Pancreas (tissue), 10 donors: ENCODE data around the gene PVALEF. TPM values are rescaled to one million over a fixed set of nuclear protein-coding genes. Genes with fewer than 3 reads are reported as not detected.

ENCODE experiments used
- ATAC-seq, 4 donors: fragments of 200-7000 bp; cut with Tn5 transposase; one replicate each; pipeline versions ENCODE4 v1.8.0 to v1.9.1; 2020; ENCODE audit warnings: mild to moderate bottlenecking in 4 of 4, moderate library complexity in 4 of 4
- DNase-seq, 6 donors: peaks; one replicate each; pipeline ENCODE4 v3.0.0-alpha.2; 2020
- FAIRE-seq: peaks from 2 replicates; lab custom pipeline; 2012; peaks lifted over from hg19 to GRCh38; lab: Jason Lieb, UNC
- H3K27ac ChIP-seq, 4 donors: fragments of 200-600 bp; sonication (generic); 1 replicate in 3 of 4; 2 replicates in 1 of 4; pipeline versions ENCODE4 v1.5.0 to v1.8.0; 2020
- H3K27me3 ChIP-seq, 4 donors: fragments of 200-600 bp; one replicate each; pipeline ENCODE4 v1.8.0; 2021
- H3K36me3 ChIP-seq, 3 donors: fragments of 200-600 bp; sonication (generic) in 1 of 3; one replicate each; pipeline versions ENCODE4 v1.5.0 to v1.8.0; 2020 to 2021
- H3K4me1 ChIP-seq, 3 donors: fragments of 200-600 bp; one replicate each; pipeline ENCODE4 v1.8.0; 2021
- H3K4me3 ChIP-seq, 4 donors: fragments of 200-600 bp; sonication (generic) in 2 of 4; one replicate each; pipeline versions ENCODE4 v1.5.0 to v1.8.0; 2020 to 2021
- H3K9me3 ChIP-seq, 4 donors: fragments of 200-600 bp; one replicate each; pipeline ENCODE4 v1.8.0; 2021
- WGBS, 2 donors: extraction: QIAGEN DNeasy Blood & Tissue Kit; methylation state at CpG; one replicate each; pipeline ENCODE4 v1.1.7; 2013; 5-methylcytosine and 5-hydroxymethylcytosine counted together
- intact Hi-C, 3 donors: fragments of 100-400 bp; cut with DNase I; formaldehyde crosslinking; loops; one replicate each; pipeline versions ENCODE4 v1.11.1 to v1.14.2; 2022
- polyA plus RNA-seq, 2 donors: library from polyadenylated mRNA; stranded (reverse); fragments of 200-250 nt; gene quantifications; one replicate each; pipeline ENCODE4 v1.2.3, GENCODE V29; 2013
- total RNA-seq, 6 donors: library from RNA; stranded (reverse); fragmentation: NEBNext Ultra II Directional in 4 of 6; extraction: Animal tissue kit (Norgen Biotek cat#: 25700) in 4 of 6; gene quantifications; one replicate each; pipeline versions ENCODE4 v1.2.1 to v1.2.4, GENCODE V29; 2021 to 2023
- TF ChIP-seq, protein P1 (sequence below), 4 donors: fragments of 200-600 bp; sonication (generic) in 3 of 4; IDR thresholded peaks; one replicate each; pipeline versions ENCODE4 v1.5.0 to v1.8.0; 2021; ENCODE audit warnings: antibody characterized with exemption in 4 of 4
- donor health status: healthy with polysubstance abuse.
- donor health status: DM: no; HTN: no; CAD: no; lungs with moderate emphysema.
- donor health status: DM: no; HTN: no; CAD: no.
- donor health status: control.
- donor health status: control.
- donor health status: Bipolar disorder and iron deficiency.
- donor health status: DM: yes; HTN: yes; CAD: no.
- donor health status: DM: no; HTN: no; CAD: no.
- donor health status: DM: no; HTN: no; CAD: no.
- donor health status: DM: yes; HTN: yes; CAD: no.

Gene PVALEF
- total and polyA plus RNA-seq, 8 donors, result 0.11 to 0.51 (median 0.17) TPM; not detected in 2

DNA sequence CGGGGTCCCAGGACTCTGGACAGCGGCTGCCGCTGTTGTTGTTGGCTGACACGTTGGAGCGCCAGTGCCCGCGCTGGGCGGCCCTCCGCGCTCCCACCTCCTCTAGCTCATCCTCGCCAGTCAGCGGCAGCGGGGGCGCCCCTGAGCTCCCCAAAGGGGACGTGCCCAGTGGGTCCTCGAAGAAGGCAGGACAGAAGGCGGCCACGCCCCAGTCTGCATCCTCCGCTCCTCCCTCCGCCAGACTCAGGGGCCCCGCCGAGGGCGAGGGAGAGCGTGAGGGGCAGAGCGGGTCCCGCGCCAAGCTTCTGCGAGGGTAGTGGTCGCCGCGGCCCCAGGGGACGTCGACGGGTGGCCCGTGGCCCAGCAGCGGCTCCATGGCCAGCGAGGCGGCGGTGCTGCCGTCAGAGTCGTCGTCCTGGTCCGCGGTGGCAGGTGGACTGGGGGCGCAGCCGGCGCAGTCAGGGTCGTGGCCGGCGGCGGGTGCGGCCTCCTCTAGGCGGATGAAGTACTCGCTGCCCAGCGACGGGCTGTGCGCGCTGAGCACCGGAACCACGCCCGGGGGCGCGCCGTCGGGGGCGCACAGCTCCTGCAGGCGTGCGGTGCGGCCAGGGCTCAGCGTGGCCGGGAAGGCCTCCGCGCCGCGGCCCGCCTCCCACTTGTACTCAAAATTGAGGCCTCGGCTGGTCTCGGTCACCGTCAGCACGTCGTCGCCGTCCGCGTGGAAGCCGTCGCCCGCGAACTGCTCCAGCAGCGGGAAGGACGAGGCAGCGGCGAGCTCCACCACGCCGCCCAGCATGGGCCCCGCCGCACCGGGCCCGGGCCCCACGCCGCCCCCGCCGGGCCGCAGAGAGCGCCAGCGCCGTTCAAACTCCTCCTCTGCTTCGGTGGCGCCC is 43.2 kb upstream of the PVALEF start:
- Histone ChIP-seq H3K4me3 (no peak overlapping the region), H3K9me3 (no peaks in the 10 kb centered on the region), H3K36me3 (peaks cover 0 to 4% (median 0%) of the 10 kb centered on the region in 3 donors), H3K27ac (no peak overlapping the region), H3K4me1 (no peaks in the 10 kb centered on the region), H3K27me3 (no peaks in the 10 kb centered on the region)
- intact Hi-C loops, result no loop called here
- no peak for FAIRE-seq
- no peak for ATAC-seq
- TF ChIP-seq, protein P1, sequence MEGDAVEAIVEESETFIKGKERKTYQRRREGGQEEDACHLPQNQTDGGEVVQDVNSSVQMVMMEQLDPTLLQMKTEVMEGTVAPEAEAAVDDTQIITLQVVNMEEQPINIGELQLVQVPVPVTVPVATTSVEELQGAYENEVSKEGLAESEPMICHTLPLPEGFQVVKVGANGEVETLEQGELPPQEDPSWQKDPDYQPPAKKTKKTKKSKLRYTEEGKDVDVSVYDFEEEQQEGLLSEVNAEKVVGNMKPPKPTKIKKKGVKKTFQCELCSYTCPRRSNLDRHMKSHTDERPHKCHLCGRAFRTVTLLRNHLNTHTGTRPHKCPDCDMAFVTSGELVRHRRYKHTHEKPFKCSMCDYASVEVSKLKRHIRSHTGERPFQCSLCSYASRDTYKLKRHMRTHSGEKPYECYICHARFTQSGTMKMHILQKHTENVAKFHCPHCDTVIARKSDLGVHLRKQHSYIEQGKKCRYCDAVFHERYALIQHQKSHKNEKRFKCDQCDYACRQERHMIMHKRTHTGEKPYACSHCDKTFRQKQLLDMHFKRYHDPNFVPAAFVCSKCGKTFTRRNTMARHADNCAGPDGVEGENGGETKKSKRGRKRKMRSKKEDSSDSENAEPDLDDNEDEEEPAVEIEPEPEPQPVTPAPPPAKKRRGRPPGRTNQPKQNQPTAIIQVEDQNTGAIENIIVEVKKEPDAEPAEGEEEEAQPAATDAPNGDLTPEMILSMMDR (IDR thresholded peaks at IDR 0.05), result no peak
- no peak for DNase-seq
- 85 to 86% methylated on average over 78 to 109 of the region's 109 CpGs for WGBS, 2 donors

DNA sequence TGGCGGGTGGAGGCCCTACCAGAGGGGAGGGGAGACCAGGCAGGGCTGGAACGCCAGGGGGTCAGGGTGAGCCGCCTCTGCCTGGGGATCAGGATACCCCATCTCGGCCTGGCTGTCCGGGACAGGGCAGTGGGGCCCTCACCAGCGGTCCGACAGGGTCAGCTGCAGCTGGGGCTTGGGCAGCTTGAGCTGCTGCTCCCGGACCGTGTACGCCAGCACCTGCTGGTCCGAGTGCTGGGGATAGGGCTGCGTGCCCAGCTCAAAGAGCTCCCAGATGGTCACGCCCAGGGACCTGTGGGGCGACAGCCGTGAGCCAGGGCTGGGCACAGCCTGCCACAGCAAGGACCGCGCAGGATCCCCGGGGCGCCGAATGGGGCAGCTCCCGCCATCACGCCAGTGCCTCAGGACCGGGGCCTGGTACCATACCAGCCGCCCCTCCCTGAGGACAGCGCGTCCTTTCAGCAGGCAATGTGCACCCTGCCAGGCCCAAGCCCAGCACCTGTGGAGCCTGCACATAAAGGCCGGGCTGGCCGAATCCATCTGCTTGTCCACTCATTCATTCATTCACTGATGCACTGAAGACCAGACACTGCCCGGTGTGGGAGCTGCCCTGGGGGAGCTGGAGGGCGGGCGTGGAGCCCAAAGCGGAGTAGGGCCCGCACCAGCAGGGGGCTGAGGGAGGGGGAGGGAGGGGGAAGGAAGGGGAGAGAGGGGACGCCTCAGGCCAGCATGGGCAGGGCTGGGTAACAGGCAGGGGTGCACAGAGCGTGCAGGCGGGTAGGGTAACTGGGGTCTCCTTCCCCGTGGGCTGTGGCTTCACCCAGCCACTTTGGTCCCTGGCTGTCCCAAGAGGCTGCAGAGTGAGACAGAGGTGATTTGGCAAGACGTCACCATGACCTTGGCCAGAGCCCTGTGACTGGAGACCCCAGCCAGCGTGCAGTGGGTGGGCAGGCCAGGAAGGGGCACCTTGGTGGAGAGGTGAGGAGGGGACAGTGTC is 42.0 kb upstream of the PVALEF start:
- Histone ChIP-seq H3K9me3 (no peaks in the 10 kb centered on the region), H3K27me3 (no peaks in the 10 kb centered on the region), H3K4me3 (no peak overlapping the region), H3K4me1 (no peaks in the 10 kb centered on the region), H3K27ac (no peak overlapping the region), H3K36me3 (no peaks in the 10 kb centered on the region)
- 92 to 95% methylated on average over 38 to 39 of the region's 39 CpGs for WGBS, 2 donors
- TF ChIP-seq, protein P1 (IDR thresholded peaks at IDR 0.05), result no peak
- ATAC-seq, result no peak
- intact Hi-C loops, result no loop called here
- DNase-seq, result no peak
- no peak for FAIRE-seq

DNA sequence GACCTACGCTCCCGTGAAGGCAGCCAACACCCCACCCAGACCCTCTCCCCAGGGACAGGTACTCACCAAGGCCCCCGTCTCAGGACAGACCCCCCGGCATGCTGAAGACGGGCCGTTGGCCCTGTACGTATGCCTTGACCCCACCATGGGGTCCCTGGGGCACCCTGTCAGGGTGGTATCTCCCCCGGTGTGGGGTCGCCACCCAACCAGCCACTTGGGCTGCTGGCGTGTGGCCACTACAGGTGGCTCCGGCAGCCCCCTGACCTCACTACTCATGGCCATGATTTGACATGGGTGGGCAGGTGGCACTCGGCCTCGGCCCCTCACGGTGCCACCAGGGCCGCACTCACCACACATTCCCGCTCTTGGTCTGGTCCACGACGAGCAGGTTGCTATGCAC is 40.9 kb upstream of the PVALEF start:
- Histone ChIP-seq H3K4me3 (no peak overlapping the region), H3K36me3 (no peaks in the 10 kb centered on the region), H3K9me3 (no peaks in the 10 kb centered on the region), H3K27me3 (no peaks in the 10 kb centered on the region), H3K27ac (no peak overlapping the region), H3K4me1 (no peaks in the 10 kb centered on the region)
- ATAC-seq (no peak), FAIRE-seq (no peak), DNase-seq (no peak)
- intact Hi-C loops, result no loop called here
- TF ChIP-seq, protein P1 (IDR thresholded peaks at IDR 0.05), result no peak
- 93 to 95% methylated on average over 18 of the region's 18 CpGs for WGBS, 2 donors

DNA sequence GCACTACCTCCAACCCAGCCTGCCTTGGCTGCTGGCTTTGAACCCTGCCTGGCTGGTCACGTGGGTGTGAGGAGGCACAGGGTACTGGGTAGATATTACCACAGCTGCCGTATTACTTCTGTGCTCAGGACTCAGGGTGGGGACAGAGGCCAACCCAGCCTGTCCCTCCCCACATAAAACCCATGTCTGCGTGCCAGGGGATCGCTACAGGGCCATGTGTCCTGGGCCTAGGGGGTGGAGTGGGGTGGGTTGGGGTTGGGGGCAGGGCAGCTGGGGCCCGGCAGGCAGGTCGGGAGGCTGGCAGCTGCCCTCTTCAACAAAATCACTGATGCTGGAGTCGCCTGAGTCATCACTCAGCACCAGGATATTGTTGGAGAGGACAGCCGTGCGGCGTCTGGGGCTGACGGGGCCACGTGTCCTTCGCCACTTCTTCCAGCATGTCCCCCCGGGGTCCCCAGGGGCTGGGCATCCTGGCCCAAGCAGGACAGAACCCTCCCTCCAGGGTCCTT is 39.7 kb upstream of the PVALEF start:
- no peak for DNase-seq
- TF ChIP-seq, protein P1 (IDR thresholded peaks at IDR 0.05), result no peak
- Histone ChIP-seq H3K27me3 (no peaks in the 10 kb centered on the region), H3K9me3 (no peaks in the 10 kb centered on the region), H3K4me1 (no peaks in the 10 kb centered on the region), H3K36me3 (no peaks in the 10 kb centered on the region), H3K27ac (no peak overlapping the region), H3K4me3 (no peak overlapping the region)
- ATAC-seq, result no peak
- intact Hi-C loops, result no loop called here
- WGBS, 2 donors, result 81 to 87% methylated on average over 14 of the region's 14 CpGs
- FAIRE-seq, result no peak
